ENCODE data around the gene BLNK.

The BLNK gene

GRCh38 chr10:96287392-96288105 lies 16.2 kb upstream of the BLNK start:
- no peak for DNase-seq

GRCh38 chr10:96285331-96285752 lies 14.0 kb upstream of the BLNK start:
- DNase-seq: no peak

- DNase-seq: no peak
These were observed 12.4 kb upstream of the BLNK start for GRCh38 chr10:96283756-96284155.

- DNase-seq: no peak
These were observed 12.0 kb upstream of the BLNK start for GRCh38 chr10:96283351-96283750.

GRCh38 chr10:96281444-96282029 lies 10.2 kb upstream of the BLNK start:
- DNase-seq: no peak

GRCh38 chr10:96280859-96281258 lies 9.5 kb upstream of the BLNK start:
- no peak for DNase-seq

GRCh38 chr10:96279191-96279641 lies 7.8 kb upstream of the BLNK start:
- no peak for DNase-seq

- no peak for DNase-seq
These were observed 5.5 kb upstream of the BLNK start for GRCh38 chr10:96276831-96277230.

- DNase-seq: no peak
These were observed 5.1 kb upstream of the BLNK start for GRCh38 chr10:96276426-96276825.

- no peak for DNase-seq
These were observed 4.5 kb upstream of the BLNK start for GRCh38 chr10:96275685-96276418.

GRCh38 chr10:96272316-96273280 lies 1.2 kb upstream of the BLNK start:
- DNase-seq: no peak

GRCh38 chr10:96270571-96270970 lies 798 bp downstream of the BLNK start:
- DNase-seq: no peak

GRCh38 chr10:96269438-96270300 lies 1.7 kb downstream of the BLNK start:
- no peak for DNase-seq

- no peak for DNase-seq
These were observed 2.9 kb downstream of the BLNK start for GRCh38 chr10:96268341-96268909.

GRCh38 chr10:96267234-96267705 lies 4.1 kb downstream of the BLNK start:
- no peak for DNase-seq

- no peak for DNase-seq
These were observed 5.1 kb downstream of the BLNK start for GRCh38 chr10:96266118-96266770.

GRCh38 chr10:96264938-96265337 lies 6.4 kb downstream of the BLNK start:
- DNase-seq: no peak

GRCh38 chr10:96263669-96264068 lies 7.7 kb downstream of the BLNK start:
- no peak for DNase-seq

GRCh38 chr10:96263176-96263575 lies 8.2 kb downstream of the BLNK start:
- no peak for DNase-seq

GRCh38 chr10:96261930-96262329 lies 9.4 kb downstream of the BLNK start:
- no peak for DNase-seq

GRCh38 chr10:96261132-96261531 lies 10.2 kb downstream of the BLNK start:
- DNase-seq: no peak

All from stimulated activated CD4-positive, alpha-beta T cell treated with anti-CD3 and anti-CD28 coated beads, Interleukin-2, amount 100 ng/mL, for 24 hours (primary cell).